RPMI7951 (cell line): Measurements from ENCODE around the gene RCAN3. TPM values are rescaled to one million over a fixed set of nuclear protein-coding genes. Genes with fewer than 3 reads are reported as not detected.

Experiments
- DNase-seq: peaks from one replicate; pipeline ENCODE4 v3.0.0-alpha.2; 2012; ENCODE audit warnings: low read depth
- total RNA-seq: library from RNA; depleted of rRNA; stranded (reverse); fragments of >200 nt; shearing (Covaris generic); gene quantifications from 2 replicates; pipeline ENCODE4 v1.2.3, GENCODE V29; 2014; rRNA removed

RCAN3 gene
- total RNA-seq, 1 experiment from 2014 or later, result 19.6 TPM

DNA sequence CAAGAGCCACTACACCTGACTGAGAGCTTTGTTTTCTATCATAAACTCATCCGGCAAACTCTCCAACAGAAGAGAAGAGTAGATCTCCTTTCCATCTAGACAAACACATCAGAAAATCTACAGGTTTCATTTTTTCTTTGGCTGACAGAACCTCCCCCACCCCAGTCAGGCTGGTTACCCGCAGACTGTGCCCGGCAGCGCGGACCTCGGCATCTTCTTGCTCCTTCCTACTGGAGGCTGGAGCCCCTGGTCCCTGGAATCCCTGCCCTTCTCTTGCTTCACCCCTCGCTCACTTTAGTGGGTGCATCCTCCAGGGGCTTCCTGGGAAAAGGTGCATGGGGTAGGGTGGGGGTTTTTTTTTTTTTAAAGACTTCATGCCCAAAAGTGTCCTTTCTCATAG, 76.2 kb downstream of the RCAN3 start:
- DNase-seq, result no peak

DNA sequence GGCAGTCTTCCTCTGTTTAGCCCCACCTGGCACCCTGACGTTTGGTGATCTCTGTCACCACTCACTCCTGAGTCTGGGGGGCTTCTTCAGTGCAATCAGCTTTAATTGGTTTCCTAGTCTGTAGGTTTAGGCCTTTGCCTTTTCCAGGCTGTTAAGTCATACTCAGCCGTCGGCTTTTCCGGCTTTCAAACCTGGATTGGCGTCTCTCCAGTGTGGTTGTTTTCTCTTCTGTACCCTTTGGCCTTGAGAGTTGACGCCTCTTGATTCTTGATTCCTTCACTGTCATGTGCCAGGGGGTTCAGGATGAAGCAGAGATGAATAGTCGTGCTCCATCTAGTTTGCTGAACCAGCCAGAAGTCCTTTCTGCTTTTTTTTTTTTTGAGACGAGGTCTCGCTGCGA, 78.1 kb downstream of the RCAN3 start:
- DNase-seq, result no peak

DNA sequence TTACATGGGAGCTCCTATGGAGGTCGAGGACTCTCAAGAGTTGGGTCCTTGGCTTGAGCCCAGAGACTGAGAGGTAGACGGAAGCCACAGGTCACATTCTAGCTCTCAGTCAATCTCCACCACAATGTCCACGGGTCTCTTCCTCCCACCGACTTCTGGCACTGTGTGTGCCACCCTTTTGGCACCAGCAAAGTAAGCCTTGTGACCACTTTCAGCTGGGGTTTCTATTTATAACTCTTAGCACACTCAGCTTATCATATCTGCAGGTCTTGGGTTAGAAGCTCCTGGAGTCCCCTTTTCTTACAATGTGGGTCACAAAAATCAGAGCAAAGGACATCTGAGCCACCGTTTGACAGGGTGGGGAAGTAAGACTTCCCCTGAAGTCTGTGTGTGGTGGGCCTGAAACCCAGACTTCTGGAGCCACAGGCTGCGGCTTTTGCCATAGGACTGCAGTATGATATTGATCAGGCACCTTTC, 81.6 kb downstream of the RCAN3 start:
- no peak for DNase-seq

DNA sequence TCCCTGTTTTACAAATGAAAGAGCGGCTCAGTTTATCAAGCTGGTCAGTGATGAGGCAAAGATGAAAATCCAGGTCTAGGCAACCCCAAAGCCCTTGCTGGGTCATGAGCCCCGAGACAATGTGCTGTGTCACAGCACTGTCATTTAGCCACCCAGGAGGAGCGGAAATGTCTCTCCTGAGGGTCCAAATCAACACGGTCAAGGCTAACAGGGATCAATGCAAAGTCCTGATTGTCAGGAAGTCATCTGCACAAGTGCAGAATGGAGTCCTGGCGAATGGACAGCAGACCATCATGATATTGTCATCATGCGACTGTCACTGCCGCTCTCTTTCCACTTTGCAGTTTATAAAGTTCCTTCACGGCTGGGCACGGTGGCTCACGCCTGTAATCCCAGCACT, 83.5 kb downstream of the RCAN3 start:
- DNase-seq, result no peak

DNA sequence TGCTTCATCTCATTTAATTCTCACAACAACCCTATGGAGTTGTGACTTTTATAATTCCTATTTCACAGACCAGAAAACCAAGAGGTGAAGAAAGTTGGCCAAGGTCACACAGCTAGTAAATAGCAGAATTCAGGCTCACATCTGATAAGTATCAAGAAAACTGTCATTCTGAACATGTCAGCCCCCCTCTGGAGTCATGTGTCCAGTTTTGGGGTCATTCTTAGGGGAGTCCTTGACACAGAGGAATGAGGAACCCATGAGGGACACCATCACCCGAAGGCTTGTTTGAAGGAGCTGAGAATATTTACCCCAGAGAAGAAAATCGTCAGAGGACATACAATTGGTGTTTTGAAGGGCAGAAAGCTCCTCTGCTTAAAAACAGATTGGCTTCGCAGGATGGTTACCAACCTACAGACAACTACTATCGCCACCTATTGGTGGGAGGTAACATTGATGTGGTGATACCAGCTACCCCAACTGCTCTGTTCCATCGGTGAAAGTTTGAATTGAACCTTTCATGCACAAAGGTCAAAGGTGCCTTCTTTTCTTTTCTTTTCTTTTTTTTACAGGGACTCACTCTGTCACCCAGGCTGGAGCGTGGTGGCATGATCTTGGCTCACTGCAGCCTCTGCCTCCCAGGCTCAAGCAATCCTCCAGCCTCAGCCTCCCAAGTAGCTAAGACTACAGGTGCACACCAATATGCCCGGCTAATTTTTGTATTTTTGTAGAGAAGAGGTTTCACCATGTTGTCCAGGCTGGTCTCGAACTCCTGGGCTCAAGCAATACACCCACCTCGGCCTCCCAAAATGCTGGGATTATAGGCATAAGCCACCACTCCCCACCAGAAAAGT, 84.6 kb downstream of the RCAN3 start:
- peak; percentile 64 for DNase-seq

DNA sequence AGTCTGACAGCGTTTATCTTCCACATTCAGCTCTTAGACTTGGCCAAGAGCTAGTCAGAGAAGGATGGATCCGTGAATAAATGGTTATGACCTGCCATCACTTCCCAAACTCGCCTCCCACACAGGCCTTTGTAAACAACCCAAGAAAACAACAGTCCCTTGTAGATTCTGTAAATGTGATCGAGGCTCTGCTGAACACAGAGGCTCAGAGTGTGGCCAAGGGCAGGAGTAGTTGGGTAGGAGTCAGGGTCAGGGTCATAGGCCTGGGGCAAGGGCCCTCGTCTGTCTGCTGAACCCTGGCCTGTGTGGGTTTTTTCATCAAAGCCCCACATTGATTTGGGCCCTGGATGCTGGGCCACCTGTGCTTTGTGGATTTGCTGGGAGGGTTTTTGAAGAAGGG, 85.9 kb downstream of the RCAN3 start:
- no peak for DNase-seq

DNA sequence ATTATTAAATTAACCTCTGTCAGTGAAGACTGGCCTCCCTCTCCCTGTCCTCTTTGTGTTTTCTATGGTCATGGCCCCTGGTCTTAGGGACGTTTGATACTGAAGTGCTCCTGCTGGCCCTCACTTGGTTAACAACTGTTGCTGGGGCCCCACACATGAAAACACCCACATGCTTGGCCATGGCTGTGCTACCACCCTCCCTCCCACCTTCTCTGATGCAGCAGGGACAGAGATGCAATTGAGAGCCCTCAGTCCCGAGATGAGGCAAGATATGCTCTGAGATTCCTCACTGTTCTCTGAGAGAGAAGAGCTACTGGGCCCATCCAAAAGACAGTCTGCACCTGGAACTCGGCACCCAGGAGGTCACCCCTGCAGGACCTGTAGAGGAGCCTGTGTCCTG, 86.6 kb downstream of the RCAN3 start:
- no peak for DNase-seq

Other genes starting within 250 kb of the RCAN3 start
- not detected in 2 replicates for gene GRHL3, start 183.5 kb upstream of the RCAN3 start, total RNA-seq
- gene STPG1, start 89.1 kb upstream of the RCAN3 start, total RNA-seq, result 8.6 and 11.8 TPM in 2 replicates
- gene NIPAL3, start 87.0 kb upstream of the RCAN3 start, total RNA-seq, result 17.5 TPM in 2 replicates
- not detected in 2 replicates for gene NCMAP, start 53.3 kb downstream of the RCAN3 start, total RNA-seq
- 31.9 and 50.0 TPM in 2 replicates for gene SRRM1, start 140.5 kb downstream of the RCAN3 start, total RNA-seq
- 680 and 835 TPM in 2 replicates for gene CLIC4, start 242.6 kb downstream of the RCAN3 start, total RNA-seq